Measurements from ENCODE around the gene CELF1. TPM values are rescaled to one million over a fixed set of nuclear protein-coding genes. Genes with fewer than 3 reads are reported as not detected.

Gene CELF1
- total RNA-seq, 1 donor from 2014 or later, result 106 TPM

DNA sequence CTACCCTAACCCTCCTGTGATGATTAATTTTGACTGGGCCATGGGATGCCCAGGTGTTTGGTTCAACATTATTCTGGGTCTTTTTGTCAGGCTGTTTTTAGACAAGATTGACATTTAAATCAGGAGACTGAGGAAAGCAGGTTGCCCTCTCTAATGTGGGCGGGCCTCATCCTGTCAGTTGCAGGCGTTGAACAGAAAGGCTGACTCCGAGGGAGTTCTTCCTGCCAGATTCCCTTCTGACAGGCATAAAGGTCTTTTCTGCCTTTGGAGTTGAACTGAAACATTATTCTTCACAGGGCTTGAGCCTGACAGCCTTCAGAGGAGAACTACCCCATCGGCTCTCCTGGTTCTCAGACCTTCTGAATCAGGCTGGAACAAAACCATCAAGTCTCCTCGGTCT, 122.4 kb downstream of the CELF1 start:
- no peak for DNase-seq (ENCODE audit: extremely low read depth, low read depth, low spot score)

DNA sequence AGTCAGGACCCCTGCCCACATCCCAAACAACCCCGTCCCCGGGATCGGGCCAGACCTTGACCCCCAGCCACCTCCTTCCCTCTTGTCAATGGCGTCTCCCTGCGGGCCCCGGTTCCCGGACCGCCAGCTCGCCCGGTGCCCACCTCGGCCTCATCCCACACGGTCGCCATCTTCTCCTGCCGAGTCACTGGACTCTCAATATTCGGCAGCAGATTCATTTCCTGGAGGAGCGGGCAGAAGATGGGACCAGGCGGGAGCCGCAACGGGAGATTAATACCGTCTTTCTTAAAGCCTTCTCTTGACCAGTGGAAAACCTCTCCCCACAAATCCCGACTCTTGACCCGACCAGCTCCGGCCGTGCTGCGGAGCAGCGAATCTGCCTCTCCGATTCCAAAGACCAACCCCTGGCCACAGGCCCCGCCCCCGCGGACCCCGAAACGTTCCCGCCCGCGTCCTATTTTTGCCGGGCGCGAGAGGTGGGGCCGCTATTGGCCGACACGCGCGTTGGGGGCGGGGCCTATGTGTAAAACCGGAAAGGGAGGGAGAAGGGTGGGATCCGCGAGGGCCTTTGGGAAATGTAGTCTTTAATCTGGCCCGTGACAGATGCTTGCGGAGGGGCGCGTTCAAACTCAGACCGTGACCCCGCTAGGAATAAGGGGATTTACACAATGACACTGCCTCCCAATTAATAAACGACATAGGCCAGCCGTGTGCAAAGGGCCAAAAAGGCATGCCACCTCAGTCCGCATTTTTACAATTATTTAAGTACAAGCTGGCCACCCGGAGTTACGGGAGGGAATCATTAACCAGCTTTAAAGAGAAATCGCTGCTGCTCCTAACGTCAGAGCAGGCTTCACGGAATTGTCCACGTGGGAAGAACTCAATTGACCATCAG, 126.6 kb downstream of the CELF1 start, which contains the start of gene PSMC3:
Gene PSMC3 (minus strand): TSS at position 378 of the 895 bp plus-strand sequence. CDS start 160 bp downstream, at position 218.
- peak; percentile 63 for DNase-seq (ENCODE audit: extremely low read depth, low read depth, low spot score)

DNA sequence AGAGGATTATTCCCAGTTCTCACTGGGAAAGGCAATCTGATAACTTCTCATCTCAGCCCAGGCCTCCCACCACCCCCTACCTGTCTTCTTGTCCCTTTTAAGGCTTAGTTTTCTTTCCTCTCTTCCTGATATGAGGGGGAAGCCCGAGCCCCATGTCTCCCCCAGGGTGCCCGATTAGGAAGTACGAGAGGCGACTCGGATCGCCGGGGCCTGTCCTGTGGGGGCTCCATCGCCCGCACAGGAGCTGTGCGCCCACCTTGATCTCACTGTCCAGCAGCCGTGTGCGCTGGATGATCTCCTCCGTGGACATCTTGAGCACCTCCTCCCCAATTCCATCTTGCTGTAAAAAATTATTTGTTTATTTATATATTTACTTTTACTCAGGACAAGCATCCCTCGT, 127.3 kb downstream of the CELF1 start:
- no peak for DNase-seq (ENCODE audit: extremely low read depth, low read depth, low spot score)

DNA sequence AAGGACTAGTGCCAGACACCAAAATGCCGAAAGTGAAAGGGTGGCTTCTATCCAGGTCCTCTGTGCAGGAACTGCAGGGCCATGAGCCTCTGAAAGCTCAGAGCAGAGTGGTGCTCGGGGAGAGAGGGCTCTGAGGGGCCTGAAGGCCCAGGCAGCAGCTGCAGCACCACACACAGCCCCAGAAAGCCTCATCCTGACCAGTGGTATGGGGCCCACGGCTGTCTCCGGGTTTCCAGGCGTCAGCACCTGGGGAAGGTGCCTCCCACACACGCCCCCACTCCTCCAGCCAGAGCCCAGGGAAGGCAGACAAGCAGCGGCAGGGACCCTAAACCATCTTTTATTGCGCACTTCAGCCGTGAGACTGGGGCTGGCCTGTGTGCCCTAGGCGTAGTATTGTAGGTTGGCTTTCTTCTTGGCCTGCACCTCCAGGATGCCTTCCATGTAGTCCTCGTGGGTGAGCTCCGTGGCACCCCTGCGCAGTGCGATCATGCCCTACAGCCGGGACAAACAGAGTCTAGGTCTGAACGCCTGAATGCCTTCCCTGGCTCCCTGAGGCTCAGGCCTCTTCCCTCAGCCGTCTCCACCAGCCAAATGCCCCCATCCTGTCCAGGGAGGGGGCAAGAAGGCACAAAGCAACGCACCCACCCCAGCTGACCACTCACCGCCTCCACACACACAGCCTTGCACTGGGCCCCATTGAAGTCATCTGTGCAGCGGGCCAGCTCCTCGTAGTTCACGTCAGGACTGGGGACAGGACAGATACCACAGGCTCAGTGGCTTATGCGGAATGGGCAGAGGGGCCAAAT, 134.3 kb downstream of the CELF1 start:
- no peak for DNase-seq (ENCODE audit: extremely low read depth, low read depth, low spot score)

DNA sequence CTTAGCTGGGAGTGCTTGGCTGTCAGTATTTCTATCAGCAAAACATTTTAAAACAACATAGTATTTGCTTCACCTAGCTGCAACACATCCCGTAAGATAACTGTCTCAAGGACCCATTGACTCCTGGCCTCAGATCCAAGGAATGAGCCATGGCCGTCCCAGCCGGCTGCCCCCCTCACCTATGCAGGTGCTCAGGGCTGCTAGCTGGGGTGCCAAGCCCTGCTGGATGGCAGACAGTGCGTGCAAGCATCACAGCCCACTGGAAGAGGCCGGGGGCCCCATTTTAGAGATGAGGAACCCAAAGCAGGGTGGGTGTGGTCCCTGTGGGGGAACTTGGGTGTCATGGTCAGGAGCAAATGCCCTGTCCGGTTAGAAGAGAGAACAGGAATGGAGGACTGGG, 135.2 kb downstream of the CELF1 start:
- no peak for DNase-seq (ENCODE audit: extremely low read depth, low read depth, low spot score)

DNA sequence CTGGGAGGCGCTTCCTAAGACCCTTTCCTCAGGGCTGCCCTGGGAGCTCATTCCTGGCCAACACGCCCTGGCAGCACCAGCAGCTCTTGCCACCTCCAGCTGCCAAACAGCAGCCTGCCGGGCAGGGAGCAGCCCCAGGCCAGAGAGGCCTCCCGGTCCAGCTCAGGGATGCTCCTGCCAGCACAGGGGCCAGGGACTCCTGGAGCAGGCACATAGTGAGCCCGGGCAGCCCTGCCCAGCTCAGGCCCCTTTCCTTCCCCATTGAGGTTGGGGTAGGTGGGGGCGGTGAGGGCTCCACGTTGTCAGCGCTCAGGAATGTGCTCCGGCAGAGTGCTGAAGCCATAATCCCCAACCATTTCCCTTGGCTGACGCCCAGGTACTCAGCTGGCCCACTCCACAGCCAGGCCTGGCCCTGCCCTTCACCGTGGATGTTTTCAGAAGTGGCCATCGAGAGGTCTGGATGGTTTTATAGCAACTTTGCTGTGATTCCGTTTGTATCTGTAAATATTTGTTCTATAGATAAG, 136.9 kb downstream of the CELF1 start:
- peak; percentile 61 for DNase-seq (ENCODE audit: extremely low read depth, low read depth, low spot score)

Other genes starting within 250 kb of the CELF1 start
- not detected in 2 replicates for gene MYBPC3, start 200.4 kb downstream of the CELF1 start, total RNA-seq
- gene SPI1, start 174.6 kb downstream of the CELF1 start, total RNA-seq, result not detected in 2 replicates
- gene SLC39A13, start 144.5 kb downstream of the CELF1 start, total RNA-seq, result 118 and 133 TPM in 2 replicates
- gene PSMC3, start 126.7 kb downstream of the CELF1 start, total RNA-seq, result 143 and 156 TPM in 2 replicates
- not detected in 2 replicates for gene RAPSN, start 104.0 kb downstream of the CELF1 start, total RNA-seq
- gene PTPMT1, start 12.5 kb upstream of the CELF1 start, total RNA-seq, result 125 and 126 TPM in 2 replicates
- gene KBTBD4, start 25.8 kb upstream of the CELF1 start, total RNA-seq, result 20.9 and 26.7 TPM in 2 replicates
- gene NDUFS3, start 25.9 kb upstream of the CELF1 start, total RNA-seq, result 61.5 and 71.2 TPM in 2 replicates
- not detected in 2 replicates for gene FAM180B, start 33.5 kb upstream of the CELF1 start, total RNA-seq
- 0.29 and 1.3 TPM in 2 replicates for gene C1QTNF4, start 41.3 kb upstream of the CELF1 start, total RNA-seq
- 63.5 and 81.6 TPM in 2 replicates for gene MTCH2, start 89.4 kb upstream of the CELF1 start, total RNA-seq
- gene AGBL2, start 162.2 kb upstream of the CELF1 start, total RNA-seq, result not detected in 2 replicates
- gene FNBP4, start 214.2 kb upstream of the CELF1 start, total RNA-seq, result 45.0 and 85.2 TPM in 2 replicates

Data from glomerular endothelial cell (primary cell).